Sigmoid colon (tissue), 7 donors: ENCODE measurements around the gene PTK7. TPM values are rescaled to one million over a fixed set of nuclear protein-coding genes. Genes with fewer than 3 reads are reported as not detected.

Source experiments
- DNase-seq: peaks from one replicate; pipeline ENCODE4 v3.0.0-alpha.2; 2019
- H3K27ac ChIP-seq, 4 donors: fragments of 200-600 bp; sonication (generic); one replicate each; pipeline ENCODE4 v1.5.1; 2016 to 2019; ENCODE audit warnings: mild to moderate bottlenecking in 1 of 4
- H3K27me3 ChIP-seq, 3 donors: fragments of 200-600 bp; sonication (generic); one replicate each; pipeline ENCODE4 v1.5.1; 2019; ENCODE audit warnings: mild to moderate bottlenecking in 1 of 3
- H3K36me3 ChIP-seq, 4 donors: fragments of 200-600 bp; sonication (generic); one replicate each; pipeline ENCODE4 v1.5.1; 2016 to 2019
- H3K4me1 ChIP-seq, 4 donors: fragments of 200-600 bp; sonication (generic); one replicate each; pipeline ENCODE4 v1.5.1; 2017 to 2019
- H3K4me3 ChIP-seq, 4 donors: fragments of 200-600 bp; sonication (generic); one replicate each; pipeline ENCODE4 v1.5.1; 2017 to 2019; ENCODE audit warnings: mild to moderate bottlenecking in 2 of 4, moderate library complexity in 1 of 4
- H3K9me3 ChIP-seq, 4 donors: fragments of 200-600 bp in 3 of 4; sonication (generic) in 3 of 4; one replicate each; pipeline versions ENCODE4 v1.5.1 to v1.6.1; 2013 to 2019
- EP300 ChIP-seq, 4 donors: sonication (generic); formaldehyde crosslinking; IDR thresholded peaks; one replicate each; pipeline ENCODE4 v1.6.1; 2017; ENCODE audit warnings: antibody characterized with exemption in 4 of 4
- POLR2A ChIP-seq, 2 donors: fragments of 450-650 bp; IDR thresholded peaks; one replicate each; pipeline ENCODE4 v1.6.1; 2016; ENCODE audit warnings: antibody characterized with exemption in 2 of 2, mild to moderate bottlenecking in 2 of 2, moderate library complexity in 2 of 2
- POLR2AphosphoS5 ChIP-seq, 4 donors: sonication (generic); formaldehyde crosslinking; IDR thresholded peaks; one replicate each; pipeline ENCODE4 v1.6.1; 2017; ENCODE audit warnings: antibody characterized with exemption in 4 of 4
- WGBS, 2 donors: extraction: QIAGEN DNeasy Blood & Tissue Kit; methylation state at CpG; one replicate each; pipeline ENCODE4 v1.1.7; 2013; 5-methylcytosine and 5-hydroxymethylcytosine counted together
- intact Hi-C: fragments of 100-400 bp; cut with DNase I; formaldehyde crosslinking; loops from one replicate; pipeline ENCODE4 v1.15.1; 2023
- polyA plus RNA-seq, 3 donors: library from polyadenylated mRNA; stranded (reverse); fragments of 200-250 nt; gene quantifications; one replicate each; pipeline ENCODE4 v1.2.3, GENCODE V29; 2013
- total RNA-seq, 4 donors: library from RNA; depleted of rRNA; stranded (reverse); fragments of >200 nt; gene quantifications; one replicate each; pipeline ENCODE4 v1.1.0, GENCODE V29; 2016
- TF ChIP-seq, protein P1 (sequence below), 4 experiments: fragments of 450-650 bp in 3 of 4; fragments of 200-600 bp in 1 of 4; IDR thresholded peaks; one replicate each; pipeline ENCODE4 v1.5.1; 2016 to 2019; ENCODE audit warnings: antibody characterized with exemption in 4 of 4, mild to moderate bottlenecking in 3 of 4, moderate library complexity in 2 of 4
- donor health status: healthy with polysubstance abuse.
- donor health status: Bipolar disorder and iron deficiency.
- donor health status: healthy.

The PTK7 gene
- total and polyA plus RNA-seq, 7 donors = 1.2 to 15.6 (median 6.1) TPM

DNA sequence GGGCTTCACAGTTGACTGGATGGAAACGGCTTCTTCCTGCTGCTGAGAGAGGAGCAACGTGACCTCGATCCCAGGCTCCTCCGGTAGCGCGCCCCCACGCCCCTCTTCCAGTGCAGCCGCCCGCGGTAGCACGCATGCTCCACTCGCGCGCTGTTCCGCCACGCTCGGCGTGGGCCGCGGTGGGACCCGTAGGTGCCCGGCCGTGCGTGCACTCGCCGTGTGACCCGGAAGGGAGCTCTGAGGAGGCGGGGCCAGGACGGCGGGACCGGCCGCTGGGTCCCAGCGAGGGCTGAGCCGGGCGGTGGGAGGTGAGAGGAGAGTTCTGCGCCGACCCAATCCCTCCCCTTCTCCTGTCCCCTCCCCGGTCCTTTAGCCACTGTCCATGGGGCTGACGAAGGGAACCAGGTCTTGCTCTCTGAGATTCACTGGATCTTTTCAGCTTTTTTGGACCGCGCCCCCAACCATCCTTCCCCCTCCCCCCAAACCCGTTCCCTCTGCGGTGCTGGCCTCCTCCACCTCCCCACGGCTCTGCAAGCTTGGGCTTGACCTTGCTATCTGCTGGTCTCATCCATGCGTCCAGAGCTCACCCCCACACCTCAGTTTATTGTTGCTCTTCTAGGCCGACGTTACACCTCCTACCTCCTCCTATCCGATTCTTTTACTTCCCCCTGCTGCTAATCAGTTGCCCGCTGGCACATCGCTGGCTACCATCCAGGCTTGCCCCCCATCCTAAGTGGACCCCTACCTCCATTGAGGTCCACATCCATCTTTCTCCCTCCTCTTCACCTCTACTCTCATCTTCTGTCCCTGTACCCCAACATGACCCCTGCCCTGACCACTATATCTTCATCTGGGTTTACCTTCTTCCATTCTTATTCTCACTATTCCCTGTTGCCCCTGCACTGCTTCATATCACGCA, 106.1 kb downstream of the PTK7 start, which contains the start of gene CUL9:
TSS of gene CUL9 (plus strand) at position 255 of the 919 bp plus-strand sequence. CDS start 2,115 bp downstream, outside the sequence.
- H3K36me3 ChIP-seq = peaks cover 21 to 64% (median 35%) of the 10 kb centered on the region in 4 donors

DNA sequence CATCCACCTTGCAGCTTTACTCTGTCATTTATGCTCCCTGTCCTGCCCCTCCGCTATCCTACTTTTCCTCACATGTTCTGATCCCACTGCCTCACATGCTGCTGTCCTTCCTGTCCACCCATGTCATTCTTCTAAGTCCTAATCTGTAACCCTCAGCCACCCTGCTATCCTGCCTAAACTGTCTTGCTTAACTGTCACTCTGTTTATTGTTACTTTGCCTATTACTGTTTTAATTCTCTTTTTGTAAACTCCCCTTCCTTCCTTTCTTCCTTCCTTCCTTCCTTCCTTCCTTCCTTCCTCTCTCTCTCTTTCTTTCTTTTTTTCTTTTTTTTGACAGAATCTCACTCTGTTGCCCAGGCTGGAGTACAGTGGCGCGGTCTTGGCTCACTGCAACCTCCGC, 107.3 kb downstream of the PTK7 start:
- no peaks in the 10 kb centered on the region for H3K27me3 ChIP-seq
- no peak for DNase-seq
- intact Hi-C loops = no loop called here

More for the DNA sequence above, 106.1 kb downstream of the PTK7 start, which contains the start of gene CUL9:
- Histone ChIP-seq H3K9me3 (no peaks in the 10 kb centered on the region), H3K27me3 (no peaks in the 10 kb centered on the region), H3K27ac (peak within 1 kb of the TSS; percentile 81 to 87 (median 86)), H3K4me3 (peak within 1 kb of the TSS; percentile 68 to 85 (median 77)), H3K4me1 (peaks cover 0 to 38% (median 19%) of the 10 kb centered on the region in 4 donors)
- peak; percentile 93 for DNase-seq
- intact Hi-C loops = no loop called here
- 1% methylated on average over 51 of the region's 51 CpGs for WGBS, 2 donors
- TF ChIP-seq POLR2A (IDR thresholded peaks at IDR 0.05) (peak; percentile 47 to 56), POLR2AphosphoS5 (IDR thresholded peaks at IDR 0.05) (peak; percentile 84 to 93 (median 92)), EP300 (IDR thresholded peaks at IDR 0.05) (peak in 1 of 4 donors; percentile 47)
- TF ChIP-seq, protein P1, sequence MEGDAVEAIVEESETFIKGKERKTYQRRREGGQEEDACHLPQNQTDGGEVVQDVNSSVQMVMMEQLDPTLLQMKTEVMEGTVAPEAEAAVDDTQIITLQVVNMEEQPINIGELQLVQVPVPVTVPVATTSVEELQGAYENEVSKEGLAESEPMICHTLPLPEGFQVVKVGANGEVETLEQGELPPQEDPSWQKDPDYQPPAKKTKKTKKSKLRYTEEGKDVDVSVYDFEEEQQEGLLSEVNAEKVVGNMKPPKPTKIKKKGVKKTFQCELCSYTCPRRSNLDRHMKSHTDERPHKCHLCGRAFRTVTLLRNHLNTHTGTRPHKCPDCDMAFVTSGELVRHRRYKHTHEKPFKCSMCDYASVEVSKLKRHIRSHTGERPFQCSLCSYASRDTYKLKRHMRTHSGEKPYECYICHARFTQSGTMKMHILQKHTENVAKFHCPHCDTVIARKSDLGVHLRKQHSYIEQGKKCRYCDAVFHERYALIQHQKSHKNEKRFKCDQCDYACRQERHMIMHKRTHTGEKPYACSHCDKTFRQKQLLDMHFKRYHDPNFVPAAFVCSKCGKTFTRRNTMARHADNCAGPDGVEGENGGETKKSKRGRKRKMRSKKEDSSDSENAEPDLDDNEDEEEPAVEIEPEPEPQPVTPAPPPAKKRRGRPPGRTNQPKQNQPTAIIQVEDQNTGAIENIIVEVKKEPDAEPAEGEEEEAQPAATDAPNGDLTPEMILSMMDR (IDR thresholded peaks at IDR 0.05) = no peak

DNA sequence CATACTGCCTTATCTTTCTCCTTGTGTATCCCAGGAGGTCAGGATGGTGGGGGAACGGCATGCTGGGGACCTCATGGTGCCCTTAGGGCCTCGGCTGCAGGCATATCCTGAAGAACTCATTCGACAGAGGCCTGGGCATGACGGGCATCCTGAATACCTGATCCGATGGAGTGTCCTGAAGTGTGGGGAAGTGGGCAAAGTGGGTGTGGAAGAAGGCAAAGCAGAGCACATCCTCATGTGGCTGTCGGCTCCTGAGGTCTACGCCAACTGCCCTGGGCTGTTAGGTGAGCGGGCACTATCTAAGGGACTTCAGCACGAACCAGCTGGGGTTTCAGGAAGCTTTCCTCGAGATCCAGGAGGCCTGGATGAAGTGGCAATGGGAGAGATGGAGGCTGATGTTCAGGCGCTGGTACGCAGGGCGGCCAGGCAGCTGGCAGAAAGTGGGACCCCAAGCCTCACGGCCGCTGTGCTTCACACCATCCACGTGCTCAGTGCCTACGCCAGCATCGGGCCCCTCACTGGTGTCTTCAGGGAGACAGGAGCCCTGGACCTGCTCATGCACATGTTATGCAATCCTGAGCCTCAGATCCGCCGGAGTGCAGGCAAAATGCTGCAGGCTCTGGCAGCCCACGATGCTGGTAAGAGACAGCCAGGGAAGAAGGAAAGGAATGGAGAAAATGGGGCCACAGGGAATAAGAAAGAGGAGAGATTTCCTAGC, 108.3 kb downstream of the PTK7 start:
- peak; percentile 57 for DNase-seq
- 96% methylated on average over 21 of the region's 21 CpGs for WGBS, 2 donors
- H3K36me3 ChIP-seq = peaks cover 7 to 63% (median 28%) of the 10 kb centered on the region in 4 donors

More for the DNA sequence above, 107.3 kb downstream of the PTK7 start:
- Histone ChIP-seq H3K27ac (no peak overlapping the region), H3K4me3 (no peak overlapping the region), H3K4me1 (peaks cover 0 to 31% (median 14%) of the 10 kb centered on the region in 4 donors), H3K36me3 (peaks cover 17 to 64% (median 38%) of the 10 kb centered on the region in 4 donors), H3K9me3 (no peaks in the 10 kb centered on the region)
- TF ChIP-seq POLR2AphosphoS5 (IDR thresholded peaks at IDR 0.05) (no peak), POLR2A (IDR thresholded peaks at IDR 0.05) (no peak), EP300 (IDR thresholded peaks at IDR 0.05) (no peak)
- TF ChIP-seq, protein P1 (IDR thresholded peaks at IDR 0.05) = no peak
- whole genome bisulfite sequencing, 2 donors = 97 to 98% methylated on average over 4 of the region's 4 CpGs

DNA sequence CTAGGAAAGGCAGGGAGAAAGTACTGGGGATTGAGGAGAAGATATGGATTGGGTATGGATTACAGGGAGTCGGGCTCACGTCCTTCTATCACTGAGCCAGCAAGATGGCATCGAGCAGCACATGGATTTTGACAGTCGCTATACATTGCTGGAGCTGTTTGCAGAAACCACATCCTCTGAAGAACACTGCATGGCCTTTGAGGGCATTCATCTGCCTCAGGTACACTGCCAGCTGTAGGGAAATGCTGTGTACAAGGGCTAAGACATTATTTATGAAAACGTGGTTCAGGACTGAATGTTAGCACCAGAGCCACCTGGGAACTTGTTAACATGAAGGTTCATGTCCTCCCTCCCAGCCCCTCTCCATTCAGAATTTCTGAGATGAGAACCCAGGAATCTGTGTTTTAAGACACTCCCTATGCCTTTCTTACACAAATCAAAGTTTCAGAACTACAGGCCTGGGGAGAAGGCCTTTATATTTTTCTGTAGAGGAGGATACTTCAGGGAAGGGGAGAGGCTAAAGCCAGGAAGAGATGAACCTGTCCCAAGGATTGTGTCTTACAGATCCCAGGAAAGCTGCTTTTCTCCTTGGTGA, 109.4 kb downstream of the PTK7 start:
- WGBS, 2 donors = 77 to 84% methylated on average over 5 of the region's 5 CpGs
- TF ChIP-seq POLR2A (IDR thresholded peaks at IDR 0.05) (no peak), POLR2AphosphoS5 (IDR thresholded peaks at IDR 0.05) (no peak), EP300 (IDR thresholded peaks at IDR 0.05) (no peak)
- TF ChIP-seq, protein P1 (IDR thresholded peaks at IDR 0.05) = no peak
- peaks cover 0 to 31% (median 14%) of the 10 kb centered on the region in 4 donors for H3K4me1 ChIP-seq
- H3K27ac ChIP-seq = no peak overlapping the region
- no peak overlapping the region for H3K4me3 ChIP-seq
- H3K36me3 ChIP-seq = peaks cover 0 to 62% (median 20%) of the 10 kb centered on the region in 4 donors
- DNase-seq = peak; percentile 2
- H3K9me3 ChIP-seq = no peaks in the 10 kb centered on the region
- intact Hi-C loops = no loop called here
- H3K27me3 ChIP-seq = no peaks in the 10 kb centered on the region

More for the DNA sequence above, 108.3 kb downstream of the PTK7 start:
- H3K4me3 ChIP-seq = no peak overlapping the region
- H3K9me3 ChIP-seq = no peaks in the 10 kb centered on the region
- H3K4me1 ChIP-seq = peaks cover 0 to 31% (median 14%) of the 10 kb centered on the region in 4 donors
- no peak overlapping the region for H3K27ac ChIP-seq
- intact Hi-C loops = no loop called here
- TF ChIP-seq POLR2A (IDR thresholded peaks at IDR 0.05) (no peak), POLR2AphosphoS5 (IDR thresholded peaks at IDR 0.05) (no peak)
- H3K27me3 ChIP-seq = no peaks in the 10 kb centered on the region
